ENCODE measurements around the gene TCERG1L. TPM values are rescaled to one million over a fixed set of nuclear protein-coding genes. Genes with fewer than 3 reads are reported as not detected.

TCERG1L gene
- polyA plus RNA-seq, 1 of the 3 experiments (the other 2 are of a cell fraction) = not detected

DNA sequence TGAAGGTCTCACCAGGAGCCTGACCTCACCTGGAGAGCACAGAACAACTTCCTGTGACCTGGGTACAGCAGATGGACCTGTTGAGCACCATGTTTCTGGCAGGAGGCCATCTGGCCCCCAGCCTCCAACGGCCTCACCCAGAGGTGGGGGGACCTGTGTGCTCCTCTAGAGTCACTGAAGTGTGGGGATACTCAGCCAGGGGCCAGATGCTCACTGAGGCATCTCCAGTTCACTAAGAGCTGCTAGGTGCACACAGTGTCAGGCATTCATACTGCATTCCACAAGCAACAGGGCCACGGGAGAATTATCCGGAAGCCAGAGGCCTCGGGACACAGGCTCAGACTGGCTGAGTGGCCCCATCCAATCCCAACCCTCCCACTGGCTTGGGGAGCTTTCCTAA is 161.4 kb downstream of the TCERG1L start:
- no peak for TF ChIP-seq USF1 (IDR thresholded peaks at IDR 0.05; ENCODE audit: borderline replicate concordance, low read depth)
- no peak for TF ChIP-seq NFIC (IDR thresholded peaks at IDR 0.05; ENCODE audit: borderline replicate concordance)
- no peak for TF ChIP-seq SMC3 (IDR thresholded peaks at IDR 0.05; ENCODE audit: low read depth, low read length)
- TF ChIP-seq RFX5 (IDR thresholded peaks at IDR 0.05; ENCODE audit: low read length) = no peak
- TF ChIP-seq, protein P1, sequence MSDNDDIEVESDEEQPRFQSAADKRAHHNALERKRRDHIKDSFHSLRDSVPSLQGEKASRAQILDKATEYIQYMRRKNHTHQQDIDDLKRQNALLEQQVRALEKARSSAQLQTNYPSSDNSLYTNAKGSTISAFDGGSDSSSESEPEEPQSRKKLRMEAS (IDR thresholded peaks at IDR 0.05; ENCODE audit: low read depth) = no peak
- TF ChIP-seq, protein P2, sequence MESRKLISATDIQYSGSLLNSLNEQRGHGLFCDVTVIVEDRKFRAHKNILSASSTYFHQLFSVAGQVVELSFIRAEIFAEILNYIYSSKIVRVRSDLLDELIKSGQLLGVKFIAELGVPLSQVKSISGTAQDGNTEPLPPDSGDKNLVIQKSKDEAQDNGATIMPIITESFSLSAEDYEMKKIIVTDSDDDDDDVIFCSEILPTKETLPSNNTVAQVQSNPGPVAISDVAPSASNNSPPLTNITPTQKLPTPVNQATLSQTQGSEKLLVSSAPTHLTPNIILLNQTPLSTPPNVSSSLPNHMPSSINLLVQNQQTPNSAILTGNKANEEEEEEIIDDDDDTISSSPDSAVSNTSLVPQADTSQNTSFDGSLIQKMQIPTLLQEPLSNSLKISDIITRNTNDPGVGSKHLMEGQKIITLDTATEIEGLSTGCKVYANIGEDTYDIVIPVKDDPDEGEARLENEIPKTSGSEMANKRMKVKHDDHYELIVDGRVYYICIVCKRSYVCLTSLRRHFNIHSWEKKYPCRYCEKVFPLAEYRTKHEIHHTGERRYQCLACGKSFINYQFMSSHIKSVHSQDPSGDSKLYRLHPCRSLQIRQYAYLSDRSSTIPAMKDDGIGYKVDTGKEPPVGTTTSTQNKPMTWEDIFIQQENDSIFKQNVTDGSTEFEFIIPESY (IDR thresholded peaks at IDR 0.05; ENCODE audit: borderline replicate concordance, low read depth) = no peak
- no peak for TF ChIP-seq YY1 (IDR thresholded peaks at IDR 0.05; ENCODE audit: low read depth)
- no peak for TF ChIP-seq FOXM1 (IDR thresholded peaks at IDR 0.05; ENCODE audit: low read depth)
- no peak for TF ChIP-seq FOXJ3 (CRISPR knock-in tag; IDR thresholded peaks at IDR 0.05)
- no peak for TF ChIP-seq JUND (IDR thresholded peaks at IDR 0.05)
- no peak for TF ChIP-seq EZH2phosphoT487 (IDR thresholded peaks at IDR 0.05; ENCODE audit: borderline replicate concordance, low read depth)
- TF ChIP-seq TCF12 (IDR thresholded peaks at IDR 0.05) = no peak
- no peak for TF ChIP-seq POLR2AphosphoS5 (IDR thresholded peaks at IDR 0.05; ENCODE audit: low read depth, low read length)
- no peak for TF ChIP-seq CTCF (IDR thresholded peaks at IDR 0.05)
- H4K20me1 ChIP-seq (ENCODE audit: insufficient read depth) = no peaks in the 10 kb centered on the region
- no peak overlapping the region for H3K9ac ChIP-seq
- H3K9me2 ChIP-seq = no peaks in the 10 kb centered on the region
- no peak overlapping the region for H3K4me2 ChIP-seq
- no peak overlapping the region for H3K27ac ChIP-seq (ENCODE audit: low read depth in 2 of 2, low read length in 1 of 2)
- 0% methylated on average over 3 of the region's 4 CpGs for WGBS (ENCODE audit: low lambda C conversion rate)
- ChIA-PET CTCF (interaction anchor here (1.3 kb wide), 1 partner anchor 15 kb away, joined by 4 read pairs; no protein-coding TSS in a partner anchor), POLR2A (no interaction called here)
- DNase-seq = no peak
- no peaks in the 10 kb centered on the region for H3K79me2 ChIP-seq (ENCODE audit: insufficient read depth)
- H3K4me3 ChIP-seq (ENCODE audit: low read depth in 2 of 2, low read length in 1 of 2) = no peak overlapping the region
- no peak overlapping the region for H2AFZ ChIP-seq (ENCODE audit: low read depth)
- no peaks in the 10 kb centered on the region for H3F3A ChIP-seq (replicated peaks; ENCODE audit: insufficient read depth)
- H3K4me1 ChIP-seq (ENCODE audit: control insufficient read depth in 1 of 2, insufficient read depth in 2 of 2, low read depth in 1 of 2, low read length in 1 of 2) = no peaks in the 10 kb centered on the region; a peak in 1 of 4 replicates
- H3K9me3 ChIP-seq = no peaks in the 10 kb centered on the region
- no peaks in the 10 kb centered on the region for H3K27me3 ChIP-seq (ENCODE audit: insufficient read depth)
- H3K36me3 ChIP-seq (replicated peaks in 1 of 2; ENCODE audit: control insufficient read depth in 1 of 2, insufficient read depth in 2 of 2, low read length in 1 of 2) = no peaks in the 10 kb centered on the region

DNA sequence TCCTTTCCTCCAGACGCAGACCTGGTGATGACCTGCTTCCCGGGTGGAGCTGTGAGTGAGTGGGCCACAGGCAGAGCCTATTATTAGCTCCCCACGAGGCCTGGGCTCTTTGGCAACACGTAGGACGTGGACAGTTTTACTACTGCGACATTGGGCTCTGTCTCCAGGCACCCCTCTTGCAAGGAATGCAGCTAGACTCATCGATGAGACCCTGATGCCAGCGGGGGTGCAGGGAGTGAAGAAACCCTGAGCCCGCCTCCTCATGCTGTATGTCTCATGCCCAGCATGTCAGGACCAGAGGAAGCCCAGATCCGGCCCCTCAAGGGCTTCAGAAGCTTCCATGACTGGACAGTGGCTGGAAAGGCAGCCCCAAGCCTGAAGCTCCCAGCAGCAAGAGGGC is 161.9 kb downstream of the TCERG1L start:
- no peak for TF ChIP-seq GABPA (IDR thresholded peaks at IDR 0.05; ENCODE audit: low read depth)
- Histone ChIP-seq H3F3A (replicated peaks; ENCODE audit: insufficient read depth) (no peaks in the 10 kb centered on the region), H3K27me3 (ENCODE audit: insufficient read depth) (no peaks in the 10 kb centered on the region), H2AFZ (ENCODE audit: low read depth) (no peak overlapping the region), H3K36me3 (replicated peaks in 1 of 2; ENCODE audit: control insufficient read depth in 1 of 2, insufficient read depth in 2 of 2, low read length in 1 of 2) (no peaks in the 10 kb centered on the region), H3K4me3 (ENCODE audit: low read depth in 2 of 2, low read length in 1 of 2) (no peak overlapping the region), H3K9me2 (no peaks in the 10 kb centered on the region), H3K4me2 (no peak overlapping the region), H4K20me1 (ENCODE audit: insufficient read depth) (no peaks in the 10 kb centered on the region), H3K4me1 (ENCODE audit: control insufficient read depth in 1 of 2, insufficient read depth in 2 of 2, low read depth in 1 of 2, low read length in 1 of 2) (no peaks in the 10 kb centered on the region; a peak in 1 of 4 replicates), H3K9ac (no peak overlapping the region), H3K27ac (ENCODE audit: low read depth in 2 of 2, low read length in 1 of 2) (no peak overlapping the region), H3K9me3 (no peaks in the 10 kb centered on the region), H3K79me2 (ENCODE audit: insufficient read depth) (no peaks in the 10 kb centered on the region)
- 26% methylated on average over 5 of the region's 10 CpGs for WGBS (ENCODE audit: low lambda C conversion rate)
- no peak for DNase-seq
- ChIA-PET POLR2A (no interaction called here), CTCF (interaction anchor here (1.3 kb wide), 1 partner anchor 15 kb away, joined by 4 read pairs; no protein-coding TSS in a partner anchor)
